HG03354 (cell line): ENCODE data around the gene LHPP.

Source experiments
- ATAC-seq: cut with Tn5 transposase; IDR thresholded peaks from one replicate; pipeline ENCODE4 v1.9.1; 2021; ENCODE audit warnings: mild to moderate bottlenecking; ENCODE audit not compliant: unreplicated experiment, poor library complexity, severe bottlenecking

LHPP gene

DNA sequence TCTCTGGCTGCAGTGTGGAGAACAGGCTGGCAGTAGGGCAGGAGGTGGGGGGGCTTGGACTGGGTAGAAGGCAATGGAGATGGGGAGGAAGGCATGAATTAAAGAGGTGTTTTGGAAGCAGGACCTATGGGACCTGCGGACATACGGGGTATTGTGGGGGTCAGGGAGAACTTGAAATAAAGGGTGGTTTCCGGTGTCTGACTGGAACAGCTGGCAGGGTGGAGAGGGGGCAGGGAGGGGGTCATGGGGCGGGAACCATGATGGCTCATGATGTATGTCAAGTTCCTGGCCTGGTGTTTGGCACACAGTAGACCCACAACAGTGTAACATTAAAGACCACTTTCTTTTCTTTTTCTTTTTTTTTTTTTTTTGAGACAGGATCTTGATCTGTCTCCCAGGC lies 5.5 kb downstream of the LHPP start:
- ATAC-seq = no peak

DNA sequence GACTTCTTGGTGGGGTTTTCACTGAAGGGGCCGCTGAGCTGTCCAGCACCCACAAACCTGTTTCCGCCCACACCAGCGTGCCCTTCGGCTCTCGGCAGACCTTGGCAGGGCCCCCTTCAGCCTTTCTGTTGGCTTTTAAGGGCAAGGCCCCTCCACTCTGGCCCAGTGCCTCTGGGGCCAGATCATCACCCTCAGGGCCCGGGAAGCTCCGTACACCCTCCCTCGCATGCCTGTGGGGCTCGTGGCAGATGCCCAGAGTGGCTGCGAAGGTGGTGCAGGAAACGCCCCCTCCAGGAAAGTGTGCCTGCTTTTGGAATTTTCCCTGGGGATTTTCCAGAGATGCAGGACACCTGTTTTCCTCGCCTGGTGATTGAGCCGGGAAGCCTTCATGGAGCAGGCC lies 7.0 kb downstream of the LHPP start:
- ATAC-seq = no peak

DNA sequence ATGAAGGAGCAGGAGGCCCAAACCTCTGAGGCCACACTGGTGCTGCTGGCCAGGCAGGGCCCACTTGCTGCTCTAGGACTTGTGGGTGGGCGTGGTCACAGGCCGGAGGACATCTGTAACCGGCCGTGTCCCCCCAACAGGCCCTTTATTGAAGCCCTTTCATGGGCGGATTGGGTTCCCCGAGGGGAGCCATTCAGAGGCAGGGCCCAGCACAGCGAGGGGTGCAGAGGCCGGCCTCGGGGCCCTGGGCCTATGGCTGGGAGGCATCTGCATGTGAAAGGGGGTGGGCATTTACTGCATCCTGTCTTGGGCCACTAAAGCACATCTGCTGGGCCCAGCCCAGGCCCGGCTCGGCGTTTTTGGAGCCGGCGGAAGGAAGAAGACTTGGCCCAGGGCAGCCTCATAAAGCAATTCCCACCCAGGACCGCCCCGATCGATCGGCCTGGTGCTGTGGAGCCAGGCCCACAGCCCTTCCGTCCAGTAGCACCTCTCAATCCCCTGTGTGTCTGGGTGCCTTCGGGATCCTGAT lies 8.4 kb downstream of the LHPP start:
- ATAC-seq = no peak

DNA sequence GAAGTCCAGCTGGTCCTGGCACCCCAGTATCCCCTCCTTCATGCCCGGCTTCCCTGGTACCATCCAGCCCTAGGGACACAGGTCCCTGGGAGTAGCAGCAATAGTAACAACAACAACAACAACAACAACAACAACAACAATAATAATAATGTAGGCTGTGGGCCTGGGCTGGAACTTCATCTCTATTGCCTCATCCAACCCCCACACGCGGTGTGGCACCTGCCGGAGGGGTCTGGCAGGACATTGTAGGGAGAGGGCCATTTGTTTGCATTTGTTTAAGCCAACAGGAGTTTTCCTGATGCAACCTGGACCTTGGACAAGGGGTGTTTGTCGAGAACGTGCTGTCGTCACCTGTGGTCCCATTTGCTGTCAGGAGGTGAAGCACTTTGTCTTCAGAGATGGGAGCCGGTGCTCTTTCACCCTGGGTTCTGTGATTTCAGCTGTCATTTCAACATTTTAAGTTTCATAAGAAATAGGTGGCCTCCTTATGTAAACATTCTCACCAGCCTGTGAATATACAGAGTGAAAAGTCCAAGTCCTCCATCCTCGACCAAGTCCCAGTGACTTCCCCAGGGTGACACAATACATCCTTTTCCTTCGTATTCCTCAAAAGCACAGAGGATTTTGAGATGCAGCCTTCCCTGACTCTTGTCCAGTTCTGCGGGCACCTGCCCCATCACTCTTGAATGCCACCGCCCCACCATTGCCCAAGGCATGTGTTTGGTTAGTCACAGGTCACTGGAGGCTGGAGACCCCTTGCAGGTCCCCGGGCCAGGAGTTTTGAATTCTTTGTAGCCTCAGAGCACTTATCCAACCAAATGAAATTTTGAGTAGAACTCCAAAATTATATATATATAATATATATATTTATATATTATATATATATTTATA lies 9.2 kb downstream of the LHPP start:
- ATAC-seq = no peak

DNA sequence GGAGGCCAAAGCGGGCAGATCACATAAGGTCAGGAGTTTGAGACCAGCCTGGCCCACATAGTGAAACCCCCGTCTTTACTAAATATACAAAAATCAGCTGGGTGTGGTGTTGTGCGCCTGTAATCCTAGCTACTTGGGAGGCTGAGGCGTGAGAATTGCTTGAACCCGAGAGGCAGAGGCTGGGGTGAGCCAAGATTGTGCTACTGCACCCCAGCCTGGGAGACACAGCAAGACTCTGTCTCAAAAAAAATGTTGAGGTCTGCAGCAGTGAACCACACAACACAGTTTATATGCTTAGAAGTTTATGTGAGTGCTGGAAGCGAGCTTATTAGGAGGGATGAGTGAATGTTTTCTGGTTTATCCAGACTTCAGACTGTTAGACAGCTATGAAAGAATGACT lies 10.4 kb downstream of the LHPP start:
- ATAC-seq = no peak

DNA sequence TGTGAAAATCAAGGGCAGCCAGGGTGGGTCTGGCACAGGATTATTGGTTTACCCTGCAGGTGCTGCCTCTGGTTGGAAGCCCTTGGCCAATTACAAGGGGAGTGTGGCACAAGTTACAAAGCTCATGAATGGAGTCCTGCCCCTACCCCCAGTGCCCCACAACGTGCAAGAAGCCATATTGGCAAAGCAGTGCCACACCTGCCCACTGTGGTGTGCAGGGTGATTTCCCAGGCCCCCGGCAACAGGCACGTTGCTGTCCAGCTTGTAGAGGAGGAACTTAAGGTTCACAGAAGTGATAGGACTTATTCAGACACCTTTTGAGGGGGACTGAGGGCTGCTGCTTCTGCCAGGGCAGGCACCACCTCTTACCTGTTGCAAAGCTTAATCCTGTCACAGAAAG lies 11.4 kb downstream of the LHPP start:
- ATAC-seq = no peak

DNA sequence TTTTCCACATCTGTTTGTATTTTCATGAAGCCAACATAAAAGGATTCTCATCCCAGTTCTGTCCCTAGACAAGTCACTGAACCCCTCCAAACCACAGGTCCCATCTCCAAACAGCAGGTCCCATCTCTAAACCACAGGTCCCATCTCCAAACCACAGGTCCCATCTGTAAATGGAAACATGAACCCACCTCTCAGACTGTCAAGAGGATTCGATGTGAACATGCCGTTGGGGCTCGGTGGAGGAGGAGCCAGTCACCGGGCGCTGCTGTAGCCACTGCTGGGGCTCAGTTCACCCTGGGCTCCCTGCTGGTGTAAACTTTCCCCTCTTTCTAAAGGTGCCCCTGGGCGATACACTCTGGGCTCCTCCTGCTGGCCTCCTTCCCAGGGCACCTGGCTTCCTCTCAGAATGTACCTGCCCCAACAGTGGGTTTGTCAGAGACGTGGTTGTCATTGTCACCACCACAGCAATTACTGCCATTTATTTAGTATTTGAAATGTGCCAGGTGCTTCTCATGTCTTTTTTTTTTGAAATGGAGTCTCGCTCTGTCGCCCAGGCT lies 13.0 kb downstream of the LHPP start:
- no peak for ATAC-seq

DNA sequence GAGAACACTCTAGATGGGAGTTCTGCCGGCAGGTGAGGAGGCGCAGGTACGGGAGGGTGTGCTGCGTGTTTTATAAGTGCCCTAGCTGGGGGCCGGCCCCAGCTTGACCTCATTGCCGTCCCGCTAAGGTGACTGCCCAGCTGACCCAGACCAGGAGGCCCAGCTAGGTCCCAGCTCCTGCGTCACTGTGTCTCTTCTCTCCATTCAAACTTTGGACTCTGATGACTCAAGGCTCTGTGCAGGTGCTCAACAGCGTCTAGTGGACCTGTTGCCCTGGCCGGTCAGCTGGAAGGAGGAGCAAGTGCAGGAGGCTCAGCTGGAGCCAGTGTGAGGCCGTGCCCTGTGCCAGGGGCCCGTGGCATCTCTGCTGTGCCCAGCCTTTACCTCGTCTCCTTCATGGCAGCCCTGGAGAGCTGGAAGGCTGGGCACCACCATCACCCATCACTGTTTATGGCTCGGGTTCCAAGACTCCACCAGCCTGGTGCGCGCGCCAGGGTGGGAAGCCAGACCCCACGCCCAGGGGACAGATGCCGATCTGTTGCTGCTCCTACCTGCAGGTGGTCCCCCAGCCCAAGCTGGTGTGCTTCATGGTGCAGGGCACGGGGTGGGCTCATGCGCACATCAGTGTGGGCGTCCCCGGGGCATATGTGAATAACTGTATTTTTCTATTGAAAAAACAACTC lies 14.6 kb downstream of the LHPP start:
- no peak for ATAC-seq

DNA sequence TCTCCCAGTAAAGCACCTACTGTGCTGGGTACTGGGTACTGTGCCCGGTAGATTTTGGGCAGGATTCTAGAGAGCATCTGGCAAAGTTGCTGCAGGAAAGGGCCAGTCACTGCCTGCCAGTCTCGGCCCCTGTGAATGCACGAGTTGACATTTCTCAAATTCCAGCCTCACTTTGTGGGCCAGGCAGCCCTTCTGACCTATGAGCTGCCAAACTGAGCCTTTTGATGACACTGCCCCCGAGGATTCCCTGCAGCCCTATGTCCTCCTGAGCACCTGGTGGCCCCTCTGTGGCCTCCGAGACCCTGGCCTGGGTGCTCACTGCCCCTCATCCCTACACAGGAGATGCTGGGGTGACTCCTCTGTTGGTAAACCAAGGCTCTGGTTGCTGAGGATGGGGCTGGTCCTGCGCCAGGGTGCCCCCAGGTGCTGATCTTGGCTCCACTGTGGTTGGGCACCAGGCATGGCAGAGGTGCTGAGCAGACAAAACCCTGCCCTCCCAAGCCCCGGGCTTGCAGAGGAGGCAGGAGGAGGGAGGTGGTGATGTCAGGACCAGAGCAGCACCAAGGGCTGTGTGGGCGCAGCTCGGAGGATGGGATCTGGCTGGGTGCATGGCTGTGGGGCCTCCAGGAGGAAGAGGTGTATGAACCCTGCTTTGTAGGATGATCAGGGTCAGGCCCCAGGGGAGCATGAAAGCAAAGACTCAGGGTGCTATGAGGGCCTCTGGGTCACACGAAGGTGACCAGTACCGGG lies 16.2 kb downstream of the LHPP start:
- no peak for ATAC-seq

DNA sequence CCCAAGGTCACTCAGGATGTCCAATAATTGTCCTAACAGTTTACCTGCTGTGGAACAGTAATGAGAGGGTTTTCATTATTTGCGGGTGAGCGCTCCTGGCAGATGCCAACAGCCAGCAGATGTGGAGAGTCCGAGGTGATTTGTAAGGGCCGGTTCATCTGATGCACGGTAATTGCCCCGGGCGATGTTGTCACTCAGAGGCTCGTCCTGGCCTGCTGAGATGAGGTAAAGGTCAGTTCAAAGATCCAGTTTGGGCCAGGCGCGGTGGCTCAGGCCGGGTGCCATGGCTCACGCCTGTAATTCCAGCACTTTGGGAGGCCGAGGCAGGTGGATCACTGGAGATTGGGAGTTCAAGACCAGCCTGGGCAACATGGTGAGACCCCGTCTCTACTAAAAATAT lies 16.9 kb downstream of the LHPP start:
- ATAC-seq = no peak

DNA sequence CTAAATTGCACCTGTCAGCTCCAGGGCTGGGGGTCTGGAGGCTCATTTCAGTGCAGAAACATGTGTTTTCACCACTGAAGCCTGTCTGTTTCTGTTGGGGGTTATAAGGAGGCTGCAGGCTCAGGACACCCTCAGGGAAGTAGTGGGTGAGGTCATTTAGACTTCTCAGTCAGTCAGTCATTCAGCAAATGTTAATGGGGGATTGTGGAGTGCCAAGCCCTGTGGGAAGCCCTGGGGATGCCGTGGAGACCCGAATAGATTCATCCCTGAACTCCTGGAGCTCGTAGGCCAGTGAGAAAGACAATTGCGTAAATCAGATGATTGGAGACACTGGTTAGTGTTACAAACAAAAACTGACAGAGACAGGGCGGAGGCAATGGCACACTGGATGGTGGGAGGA lies 19.2 kb downstream of the LHPP start:
- no peak for ATAC-seq

DNA sequence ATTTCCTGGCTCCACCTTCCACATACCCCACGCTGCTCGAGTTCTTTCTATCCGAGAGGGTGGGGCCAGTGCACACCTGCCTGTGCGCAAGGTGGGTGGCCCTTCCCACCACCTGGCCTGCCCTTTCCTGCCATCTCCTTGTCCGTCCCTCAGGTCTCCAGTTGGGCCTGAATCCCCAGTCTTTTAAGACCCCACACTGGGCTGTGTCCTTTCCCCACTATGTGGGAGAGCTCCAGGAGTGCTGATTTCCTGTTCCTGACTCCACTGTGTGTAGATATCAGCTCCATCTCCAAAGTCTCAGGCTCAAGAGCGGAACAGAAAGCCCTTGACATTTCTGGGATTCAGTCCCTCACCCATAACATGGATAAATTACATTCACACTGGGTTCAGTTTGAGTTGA lies 20.1 kb downstream of the LHPP start:
- ATAC-seq = no peak

DNA sequence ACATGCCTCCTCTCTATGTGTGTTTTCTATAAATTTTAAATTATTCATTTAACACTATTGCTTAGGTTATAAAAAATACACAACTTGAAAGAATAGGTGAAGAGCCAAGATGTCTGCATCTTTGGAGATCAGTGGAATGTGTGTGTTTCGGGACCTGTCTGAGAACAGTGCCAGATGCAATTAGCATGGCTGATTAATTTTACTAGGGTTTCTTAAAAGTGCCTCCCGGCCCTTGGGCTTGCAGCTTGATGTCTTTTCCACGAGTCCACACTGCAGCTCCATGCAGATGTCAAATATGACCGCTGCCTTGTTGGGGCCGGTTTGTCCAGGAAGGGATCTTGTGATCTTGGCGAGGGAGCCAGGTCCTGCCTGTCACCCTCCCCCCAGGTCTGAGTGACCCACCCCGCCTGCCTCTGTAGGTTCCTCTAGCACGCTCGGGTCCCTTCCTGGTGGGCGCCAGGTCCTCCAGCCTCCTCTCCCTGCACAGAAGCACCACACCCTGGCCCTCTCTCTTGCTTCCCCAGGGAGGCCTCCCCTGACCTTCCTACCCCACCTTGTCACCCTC lies 20.7 kb downstream of the LHPP start:
- ATAC-seq = no peak

DNA sequence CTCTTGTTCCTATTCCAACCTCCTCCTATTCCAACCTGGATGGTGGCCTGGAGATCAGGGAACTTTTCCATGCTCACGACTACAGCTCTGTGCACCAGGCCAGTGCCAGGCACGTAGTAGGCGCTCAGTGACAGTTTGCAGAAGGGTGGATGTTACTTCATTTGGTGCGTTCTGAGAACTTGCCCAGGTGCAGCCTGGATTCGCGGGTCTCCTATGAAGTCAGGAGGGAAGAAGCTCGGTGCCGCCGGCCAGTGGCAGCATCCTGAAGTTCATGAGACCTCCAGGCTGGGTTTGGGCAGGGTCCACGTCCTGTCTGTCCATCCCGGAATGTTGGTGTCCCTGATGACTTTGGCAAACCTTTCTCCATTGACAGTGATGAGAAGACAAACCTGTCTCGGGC lies 21.3 kb downstream of the LHPP start:
- ATAC-seq = no peak

DNA sequence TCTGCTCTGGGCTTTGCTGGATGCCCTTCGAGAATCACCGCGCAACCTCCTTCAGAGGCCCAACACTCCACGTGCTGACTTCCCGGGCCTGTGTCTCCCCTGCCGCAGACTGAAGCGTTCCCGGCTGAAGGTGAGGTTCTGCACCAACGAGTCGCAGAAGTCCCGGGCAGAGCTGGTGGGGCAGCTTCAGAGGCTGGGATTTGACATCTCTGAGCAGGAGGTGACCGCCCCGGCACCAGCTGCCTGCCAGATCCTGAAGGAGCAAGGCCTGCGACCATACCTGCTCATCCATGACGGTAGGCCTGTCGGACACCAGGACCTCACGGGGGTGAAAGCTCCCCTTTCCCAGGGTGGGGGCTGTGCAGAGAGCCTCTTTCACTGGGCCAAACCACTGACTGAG lies 22.4 kb downstream of the LHPP start:
- ATAC-seq = no peak

DNA sequence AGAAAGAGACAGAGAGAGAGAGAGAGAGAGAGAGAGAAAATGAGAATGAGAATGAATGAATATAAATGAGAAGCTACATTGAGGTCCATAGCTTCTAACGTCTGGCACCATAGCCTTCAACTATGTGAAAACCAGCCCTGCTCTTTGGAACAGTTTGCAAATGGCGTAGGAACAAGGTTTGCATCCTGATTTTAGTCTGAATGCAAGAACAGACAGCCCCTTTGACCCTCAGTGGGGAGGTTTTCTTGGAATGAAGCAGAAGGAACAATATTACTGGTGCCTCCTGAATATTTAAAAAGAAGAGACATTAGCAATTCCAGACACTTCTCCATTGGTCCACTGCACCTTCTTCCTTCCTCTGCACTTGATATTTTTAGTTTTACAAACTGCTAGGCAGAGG lies 23.0 kb downstream of the LHPP start:
- no peak for ATAC-seq

DNA sequence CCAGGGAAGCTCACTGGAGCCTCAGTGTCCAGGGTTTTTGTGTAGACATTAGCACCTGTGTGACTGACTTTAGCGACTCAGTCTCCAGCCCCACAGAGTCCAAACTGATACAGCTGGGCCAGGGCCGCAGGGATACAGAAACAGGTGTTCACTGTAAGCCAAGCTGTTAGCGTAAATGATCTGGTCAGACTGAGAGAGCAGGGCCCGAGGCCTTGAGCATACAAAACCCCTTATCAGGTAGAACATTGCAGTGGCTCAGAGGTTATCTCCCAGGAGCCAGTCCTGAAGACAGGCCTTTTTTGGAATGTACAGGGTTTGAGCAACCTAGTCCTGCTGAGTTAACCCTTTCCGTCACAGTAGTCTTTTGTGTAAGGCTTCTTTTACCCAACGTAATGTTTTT lies 25.0 kb downstream of the LHPP start:
- ATAC-seq = no peak

DNA sequence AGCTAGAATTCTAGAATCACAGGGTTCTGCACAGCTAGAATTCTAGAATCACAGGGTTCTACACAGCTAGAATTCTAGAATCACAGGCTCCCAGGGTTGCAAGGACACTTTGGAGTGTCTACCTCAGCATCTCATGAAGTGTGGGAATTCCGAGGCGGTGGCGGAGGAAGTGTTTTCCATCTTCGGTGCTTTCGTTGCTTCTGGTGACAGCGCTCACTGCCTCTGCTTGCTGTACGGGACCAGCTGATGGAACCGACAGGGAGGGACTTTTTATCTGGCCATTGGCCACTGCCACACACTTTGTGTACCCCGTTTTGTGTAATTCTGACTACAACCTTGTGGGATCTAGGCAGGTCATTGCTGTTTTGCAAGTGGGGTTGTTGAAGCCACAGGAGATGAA lies 29.5 kb downstream of the LHPP start:
- no peak for ATAC-seq

DNA sequence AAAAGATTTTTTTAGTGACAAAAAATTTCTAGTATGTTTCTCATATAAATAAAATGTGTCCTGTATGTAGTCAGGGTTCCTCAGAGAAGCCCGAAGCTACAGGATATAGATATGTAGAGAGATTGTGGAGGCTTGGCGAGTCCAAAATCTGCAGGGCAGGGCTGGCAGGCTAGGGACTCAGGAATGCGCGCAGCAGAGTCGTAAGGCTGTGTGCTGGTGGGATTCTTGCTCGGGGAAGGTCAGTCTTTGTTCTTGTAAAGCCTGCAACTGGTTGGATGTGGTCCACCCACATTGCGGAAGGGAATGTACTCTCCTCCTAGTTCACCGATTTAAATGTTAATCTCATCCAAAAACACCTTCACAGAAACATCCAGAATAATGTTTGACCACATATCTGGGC lies 30.6 kb downstream of the LHPP start:
- ATAC-seq = no peak
